H54 (cell line): ENCODE results near the gene IP6K3.
A peak's percentile ranks its signal among the peaks of the same experiment; 100 is the strongest.

Source experiments
- DNase-seq: peaks from one replicate; pipeline ENCODE4 v3.0.0; 2011; ENCODE audit warnings: low spot score, mixed read lengths; ENCODE audit not compliant: insufficient read length
- FAIRE-seq: peaks from 3 replicates; lab custom pipeline; 2011; peaks lifted over from hg19 to GRCh38; lab: Jason Lieb, UNC
- POLR2A ChIP-seq: IDR thresholded peaks from 2 replicates; pipeline ENCODE4 v1.6.1; 2011; ENCODE audit warnings: low read depth, mild to moderate bottlenecking, low read length

Gene IP6K3

GRCh38 chr6:33783781-33784520 is 37.2 kb upstream of the IP6K3 start:
- TF ChIP-seq POLR2A = no peak
- no peak for DNase-seq
- FAIRE-seq = no peak

DNA sequence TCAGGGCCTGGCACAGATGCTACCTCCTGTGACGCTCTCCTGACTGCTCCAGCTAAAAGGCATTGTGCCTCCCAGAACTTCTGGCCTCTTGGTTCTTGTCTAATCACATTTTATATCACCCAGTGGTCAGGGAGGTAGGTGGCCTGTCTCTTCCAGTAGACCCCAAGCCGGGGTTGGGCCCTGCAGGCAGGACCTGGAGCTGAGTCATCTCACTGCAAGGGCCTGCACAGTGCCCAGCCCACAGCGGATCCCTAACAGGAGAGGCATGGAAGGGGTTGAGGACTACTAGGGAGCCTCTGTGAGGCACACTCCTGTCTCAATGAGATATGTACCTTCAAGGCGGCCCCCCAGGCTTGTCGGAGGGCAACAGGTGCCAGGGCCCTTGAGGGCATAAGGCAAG is 35.9 kb upstream of the IP6K3 start:
- FAIRE-seq (no peak), DNase-seq (no peak)
- no peak for TF ChIP-seq POLR2A

- FAIRE-seq (peak; percentile 79), DNase-seq (peak; percentile 93)
- TF ChIP-seq POLR2A = no peak
Observed at GRCh38 chr6:33781131-33781975, 34.6 kb upstream of the IP6K3 start.

DNA sequence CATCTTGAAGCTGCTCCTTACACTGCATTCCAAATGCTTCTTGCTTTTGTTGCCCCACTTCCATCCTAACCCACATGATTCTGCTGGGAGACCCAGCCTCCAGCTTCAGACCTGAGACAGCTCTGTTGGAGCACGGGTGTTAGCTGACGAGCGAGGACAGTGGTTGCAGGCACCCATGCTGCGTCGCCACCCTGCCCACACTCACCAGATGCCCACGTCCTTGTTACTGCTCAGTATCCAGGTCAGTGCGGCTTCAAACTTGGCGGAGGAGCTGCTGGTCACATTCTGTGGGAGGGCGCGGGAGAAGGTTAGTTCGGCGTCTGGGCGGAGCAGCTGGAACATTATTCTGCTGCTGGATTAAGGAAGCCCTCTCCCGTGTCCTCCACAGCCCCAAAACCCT is 33.2 kb upstream of the IP6K3 start:
- FAIRE-seq = no peak
- TF ChIP-seq POLR2A = no peak

GRCh38 chr6:33779290-33779689 is 32.6 kb upstream of the IP6K3 start:
- TF ChIP-seq POLR2A = no peak
- FAIRE-seq (no peak), DNase-seq (no peak)

More for the DNA sequence above, 33.2 kb upstream of the IP6K3 start:
- no peak for DNase-seq

DNA sequence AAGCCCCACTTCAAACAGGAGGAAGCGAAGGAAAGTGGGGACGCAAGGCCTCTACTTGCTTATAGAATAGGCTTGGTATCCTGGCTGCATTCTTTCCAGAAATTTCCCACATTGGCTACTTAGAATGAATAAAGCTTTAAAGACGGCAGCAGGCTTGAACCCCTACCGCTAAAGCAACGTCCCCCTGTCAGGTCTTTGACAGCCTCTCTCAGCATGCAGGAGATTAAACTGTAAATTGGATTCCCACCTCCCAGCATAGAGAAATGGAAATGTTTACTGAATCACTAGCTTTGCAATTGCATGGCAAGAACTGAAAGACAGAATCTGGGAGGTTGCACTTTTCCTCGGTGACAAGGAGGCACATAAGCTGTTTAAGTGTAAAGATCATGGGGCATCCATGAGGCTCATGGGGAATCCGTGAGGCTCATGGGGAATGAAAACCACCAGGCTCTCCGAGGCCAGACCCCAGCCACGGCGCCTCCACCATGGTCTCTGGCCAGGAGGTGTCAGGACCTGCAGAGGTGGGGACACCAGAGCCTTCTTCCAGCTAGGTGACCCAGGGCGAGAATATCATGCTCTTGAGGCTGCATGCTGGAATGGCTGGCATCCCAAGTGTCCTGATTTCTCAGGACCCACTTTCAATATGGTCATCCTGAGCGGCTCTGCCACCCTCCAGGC is 31.9 kb upstream of the IP6K3 start:
- FAIRE-seq (no peak), DNase-seq (no peak)
- TF ChIP-seq POLR2A = no peak

GRCh38 chr6:33777398-33778388 is 31.0 kb upstream of the IP6K3 start:
- TF ChIP-seq POLR2A = no peak
- FAIRE-seq (no peak), DNase-seq (no peak)

GRCh38 chr6:33776764-33777163 is 30.1 kb upstream of the IP6K3 start:
- DNase-seq (no peak), FAIRE-seq (no peak)
- TF ChIP-seq POLR2A = no peak

GRCh38 chr6:33776186-33776585 is 29.5 kb upstream of the IP6K3 start:
- no peak for DNase-seq
- TF ChIP-seq POLR2A = no peak
- FAIRE-seq = no peak

GRCh38 chr6:33774774-33775173 is 28.1 kb upstream of the IP6K3 start:
- no peak for FAIRE-seq
- no peak for TF ChIP-seq POLR2A
- no peak for DNase-seq

GRCh38 chr6:33772902-33773472 is 26.3 kb upstream of the IP6K3 start:
- no peak for TF ChIP-seq POLR2A
- FAIRE-seq (no peak), DNase-seq (no peak)

- no peak for DNase-seq
- no peak for TF ChIP-seq POLR2A
- FAIRE-seq = no peak
Observed at GRCh38 chr6:33772082-33772830, 25.6 kb upstream of the IP6K3 start.
